ENCODE results near the gene MMP25.

Gene MMP25

GRCh38 chr16:3045758-3046640 lies at the start of gene MMP25:
Gene MMP25, plus strand, starts transcription at chr16:3046561. Its CDS starts 357 bp downstream, at chr16:3046918.
- no peak for DNase-seq

- no peak for DNase-seq
These were observed 46.4 kb upstream of the MMP25 start for GRCh38 chr16:2999929-3000328.

- no peak for DNase-seq
These were observed 45.8 kb upstream of the MMP25 start for GRCh38 chr16:3000540-3000939.

- DNase-seq, result no peak
These were observed 45.0 kb upstream of the MMP25 start for GRCh38 chr16:3001316-3001715.

- peak; percentile 99 for DNase-seq
These were observed 42.6 kb upstream of the MMP25 start for GRCh38 chr16:3003582-3004270.

- no peak for DNase-seq
These were observed 42.0 kb upstream of the MMP25 start for GRCh38 chr16:3004319-3004718.

GRCh38 chr16:3004781-3005284 lies 41.5 kb upstream of the MMP25 start:
- no peak for DNase-seq

- DNase-seq, result no peak
These were observed 39.1 kb upstream of the MMP25 start for GRCh38 chr16:3007059-3007956.

- peak; percentile 30 to 38 for DNase-seq
These were observed 38.2 kb upstream of the MMP25 start for GRCh38 chr16:3007957-3008689.

GRCh38 chr16:3008690-3009037 lies 37.7 kb upstream of the MMP25 start:
- no peak for DNase-seq

GRCh38 chr16:3009568-3010390 lies 36.6 kb upstream of the MMP25 start:
- no peak for DNase-seq

GRCh38 chr16:3010510-3010909 lies 35.9 kb upstream of the MMP25 start:
- DNase-seq, result no peak

GRCh38 chr16:3012246-3012645 lies 34.1 kb upstream of the MMP25 start:
- no peak for DNase-seq

GRCh38 chr16:3012828-3013420 lies 33.4 kb upstream of the MMP25 start, which contains the start of gene CLDN9:
Gene CLDN9, plus strand, starts transcription at chr16:3012923. Its CDS starts 440 bp downstream, at chr16:3013363.
- DNase-seq, result no peak

- no peak for DNase-seq
These were observed 32.8 kb upstream of the MMP25 start for GRCh38 chr16:3013491-3013951.

GRCh38 chr16:3013998-3014690 lies 32.2 kb upstream of the MMP25 start:
- DNase-seq, result no peak

GRCh38 chr16:3014971-3015370 lies 31.4 kb upstream of the MMP25 start:
- DNase-seq, result no peak

- no peak for DNase-seq
These were observed 30.4 kb upstream of the MMP25 start for GRCh38 chr16:3015865-3016521.

- DNase-seq, result no peak
These were observed 29.0 kb upstream of the MMP25 start for GRCh38 chr16:3017344-3017743.
